Measurements from ENCODE around the gene ZFP62. TPM values are rescaled to one million over a fixed set of nuclear protein-coding genes. Genes with fewer than 3 reads are reported as not detected.

ZFP62 gene
- total and polyA plus RNA-seq, 2 of the 8 experiments (the other 6 are each of a cell fraction or from before 2014, with no cell fraction given), result 9.3 to 38.5 TPM

DNA sequence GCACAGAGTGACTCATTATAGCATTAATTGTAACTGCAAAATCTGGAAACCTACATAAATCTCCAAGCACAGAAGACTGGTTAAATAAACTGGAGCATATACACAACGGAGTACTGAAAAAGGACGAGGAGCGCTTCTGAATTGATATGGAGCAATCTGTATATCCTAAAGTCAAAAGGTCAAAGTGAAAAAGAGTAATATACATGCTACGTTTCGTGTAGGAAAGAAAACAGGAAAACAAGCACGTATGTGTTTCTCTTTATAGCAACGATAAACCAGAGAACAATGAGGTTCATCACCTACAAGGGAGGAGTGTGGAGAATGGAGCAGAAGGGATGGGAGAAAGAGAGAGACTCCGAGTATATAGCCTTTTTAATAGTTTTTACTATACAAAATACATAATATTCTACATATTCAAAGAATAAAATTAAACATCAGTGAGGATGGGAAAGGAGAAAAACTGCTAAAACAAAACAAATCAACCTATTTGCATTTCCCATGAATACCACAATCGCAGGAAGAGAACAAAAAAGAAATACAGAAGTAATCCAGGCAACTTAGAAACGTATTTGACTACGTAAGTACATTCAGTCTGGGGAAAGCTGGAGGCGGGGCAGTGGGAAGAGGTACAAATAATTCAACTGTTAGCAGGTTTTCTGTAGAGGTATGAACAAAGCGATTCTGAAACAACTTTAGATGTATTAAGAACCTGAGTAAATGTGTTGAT, 7.8 kb downstream of the ZFP62 start:
- no peak overlapping the region for H3K4ac ChIP-seq (replicated peaks; ENCODE audit: insufficient read length, low read depth, low read length)
- ChIA-PET POLR2A (ENCODE audit: partially characterized antibody) (interaction anchor here (1.0 to 4.1 kb wide), 2 partner anchors 11 to 22 kb away, joined by 3 to 12 read pairs; no protein-coding TSS in a partner anchor), CTCF (ENCODE audit: partially characterized antibody) (interaction anchor here (0.8 to 1.1 kb wide), 2 partner anchors 28 to 68 kb away, joined by 3 to 5 read pairs; no protein-coding TSS in a partner anchor)
- no peaks in the 10 kb centered on the region for H3K27me3 ChIP-seq (replicated peaks in 1 of 4; ENCODE audit: control insufficient read depth in 3 of 4, extremely low read depth in 1 of 4, insufficient read depth in 3 of 4, low read length in 3 of 4)
- H3K18ac ChIP-seq (ENCODE audit: extremely low read depth, low read length), result no peak overlapping the region
- H4K20me1 ChIP-seq (replicated peaks in 1 of 2; ENCODE audit: control insufficient read depth in 1 of 2, insufficient read depth in 2 of 2, low read length in 2 of 2), result peaks cover 0 to 2% of the 10 kb centered on the region in 2 experiments
- peaks cover 39 to 47% of the 10 kb centered on the region in 2 experiments for H3K9me3 ChIP-seq (ENCODE audit: insufficient read depth in 2 of 2, low read depth in 1 of 2, low read length in 1 of 2)
- no peak overlapping the region for H2AK5ac ChIP-seq (ENCODE audit: low read depth, low read length)
- FAIRE-seq (no peak), DNase-seq (ENCODE audit: low read depth in 1 of 2, low spot score in 2 of 2) (no peak)
- H2AFZ ChIP-seq (ENCODE audit: low read length), result no peak overlapping the region
- no peaks in the 10 kb centered on the region; the same call in 1 of the 2 replicates for H3K79me1 ChIP-seq (ENCODE audit: low read depth, low read length)
- no peaks in the 10 kb centered on the region for H3K23me2 ChIP-seq (ENCODE audit: low read depth, low read length)
- H3K23ac ChIP-seq (ENCODE audit: insufficient read length), result no peak overlapping the region
- WGBS, 2 experiments (ENCODE audit: extremely low coverage in 1 of 2, insufficient coverage in 1 of 2, insufficient read length in 1 of 2, insufficient replicate concordance in 2 of 2, low coverage in 1 of 2, low lambda C conversion rate in 2 of 2, missing lambda C conversion rate in 1 of 2), result 87% methylated on average over 13 of the region's 13 CpGs; no CpG with 5 or more reads in 1 of the 2 experiments
- no peak overlapping the region for H4K91ac ChIP-seq (replicated peaks; ENCODE audit: insufficient read length, low read length)
- H3K4me2 ChIP-seq (ENCODE audit: insufficient read depth in 1 of 2, low read depth in 2 of 2, low read length in 2 of 2), result no peak overlapping the region
- H3K27ac ChIP-seq (ENCODE audit: low read depth, low read length), result no peak overlapping the region
- H3K14ac ChIP-seq (ENCODE audit: insufficient read length), result no peak overlapping the region
- no peak overlapping the region for H2BK12ac ChIP-seq (ENCODE audit: low read depth, low read length)
- H3K4me1 ChIP-seq (replicated peaks in 1 of 4; ENCODE audit: control insufficient read depth in 3 of 4, insufficient read depth in 4 of 4, low read length in 3 of 4), result no peaks in the 10 kb centered on the region
- H4K8ac ChIP-seq (ENCODE audit: extremely low read depth, insufficient read depth, low read length), result no peak overlapping the region
- no peak overlapping the region for H3K4me3 ChIP-seq (ENCODE audit: extremely low read depth in 1 of 4, insufficient read depth in 2 of 4, low read depth in 3 of 4, low read length in 4 of 4)
- no peak overlapping the region for H2BK15ac ChIP-seq (ENCODE audit: low read length)
- H3K36me3 ChIP-seq (ENCODE audit: control insufficient read depth in 2 of 4, insufficient read depth in 4 of 4, low read length in 3 of 4), result peaks cover 25 to 60% (median 41%) of the 10 kb centered on the region in 4 experiments
- no peak overlapping the region for H2BK120ac ChIP-seq (replicated peaks; ENCODE audit: low read depth, low read length)
- H4K5ac ChIP-seq (ENCODE audit: insufficient read length, low read depth, low read length), result no peak overlapping the region
- H3K79me2 ChIP-seq (ENCODE audit: control insufficient read depth in 1 of 2, insufficient read depth in 2 of 2, low read length in 2 of 2), result peaks cover 0 to 18% of the 10 kb centered on the region in 2 experiments; a peak in 2 of 4 replicates
- H3K56ac ChIP-seq (replicated peaks; ENCODE audit: insufficient read length, low read depth, low read length), result no peak overlapping the region
- no peak overlapping the region for H2BK5ac ChIP-seq (ENCODE audit: low read depth, low read length)
- no peak overlapping the region for H2BK20ac ChIP-seq (ENCODE audit: low read length)
- H3K9ac ChIP-seq (replicated peaks in 1 of 4; ENCODE audit: extremely low read depth in 1 of 4, low read depth in 3 of 4, low read length in 3 of 4), result no peak overlapping the region
- TF ChIP-seq SP4 (IDR thresholded peaks at IDR 0.05; ENCODE audit: low read length) (no peak), JUN (IDR thresholded peaks at IDR 0.05; ENCODE audit: low read depth, low read length) (no peak), HDAC2 (IDR thresholded peaks at IDR 0.05; ENCODE audit: borderline replicate concordance in 1 of 2, low read depth in 2 of 2, low read length in 2 of 2) (no peak), CHD1 (IDR thresholded peaks at IDR 0.05; ENCODE audit: low read depth, low read length) (no peak), CBX8 (IDR thresholded peaks at IDR 0.05; ENCODE audit: borderline replicate concordance, low read depth, low read length) (no peak), SAP30 (IDR thresholded peaks at IDR 0.05; ENCODE audit: insufficient read depth, insufficient replicate concordance, low read length) (no peak), NANOG (IDR thresholded peaks at IDR 0.05; ENCODE audit: insufficient read depth, low read depth, low read length, poor library complexity, severe bottlenecking) (no peak), CHD2 (IDR thresholded peaks at IDR 0.05; ENCODE audit: low read length) (no peak), EGR1 (IDR thresholded peaks at IDR 0.05; ENCODE audit: borderline replicate concordance, low read depth, low read length) (no peak), EP300 (IDR thresholded peaks at IDR 0.05; ENCODE audit: borderline replicate concordance in 1 of 2, low read depth in 2 of 2, low read length in 2 of 2) (no peak), SP1 (IDR thresholded peaks at IDR 0.05; ENCODE audit: low read depth, low read length) (no peak), MAFK (IDR thresholded peaks at IDR 0.05; ENCODE audit: low read depth, low read length) (no peak), BRCA1 (IDR thresholded peaks at IDR 0.05; ENCODE audit: low read depth, low read length) (no peak)

Data from H1 (cell line).